Activated CD4-positive, alpha-beta T cell treated with anti-CD3 and anti-CD28 coated beads for 24 hours (primary cell): ENCODE measurements around the gene SLC5A6.

Experiments used
- DNase-seq, 2 donors: peaks; one replicate each; pipeline ENCODE4 v3.0.0-alpha.2; 2020; ENCODE audit warnings: low read depth in 2 of 2

SLC5A6 gene

DNA sequence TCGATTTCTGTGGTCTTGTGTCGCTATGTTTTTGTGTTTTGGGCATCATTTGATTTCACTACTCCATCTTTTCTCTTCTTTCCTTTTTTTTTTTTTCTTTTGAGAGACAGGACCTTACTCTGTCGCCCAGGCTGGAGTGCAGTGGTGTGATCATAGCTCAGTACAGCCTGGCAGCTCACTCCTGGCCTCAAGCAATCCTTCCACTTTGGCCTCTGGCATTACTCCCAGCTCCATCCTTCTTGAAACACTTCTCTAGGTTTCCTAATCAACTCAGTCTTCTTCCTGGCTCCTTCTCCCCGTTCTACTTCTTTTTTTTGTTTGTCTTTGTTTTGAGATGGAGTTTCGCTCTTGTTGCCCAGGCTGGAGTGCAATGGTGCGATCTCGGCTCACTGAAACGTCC is 36.7 kb downstream of the SLC5A6 start:
- DNase-seq = no peak

DNA sequence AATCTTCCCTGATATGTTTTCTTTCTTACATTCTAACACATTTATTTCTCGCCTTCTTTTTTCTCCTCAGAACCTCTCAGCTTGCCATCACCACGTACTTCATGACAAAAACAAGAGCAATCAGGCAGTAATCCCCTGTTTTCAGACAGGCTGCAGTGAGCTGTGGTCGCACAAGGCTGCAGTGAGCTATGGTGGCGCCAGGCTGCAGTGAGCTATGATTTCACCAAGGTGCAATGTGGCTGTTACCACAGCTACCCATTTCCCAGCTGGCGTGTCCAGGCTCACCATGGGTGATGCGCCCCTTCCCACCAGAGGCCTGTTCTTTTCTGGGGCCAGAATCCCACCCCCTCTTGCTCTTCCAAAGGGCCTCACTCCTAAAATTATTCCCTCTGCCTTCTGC is 37.4 kb downstream of the SLC5A6 start:
- DNase-seq = no peak

DNA sequence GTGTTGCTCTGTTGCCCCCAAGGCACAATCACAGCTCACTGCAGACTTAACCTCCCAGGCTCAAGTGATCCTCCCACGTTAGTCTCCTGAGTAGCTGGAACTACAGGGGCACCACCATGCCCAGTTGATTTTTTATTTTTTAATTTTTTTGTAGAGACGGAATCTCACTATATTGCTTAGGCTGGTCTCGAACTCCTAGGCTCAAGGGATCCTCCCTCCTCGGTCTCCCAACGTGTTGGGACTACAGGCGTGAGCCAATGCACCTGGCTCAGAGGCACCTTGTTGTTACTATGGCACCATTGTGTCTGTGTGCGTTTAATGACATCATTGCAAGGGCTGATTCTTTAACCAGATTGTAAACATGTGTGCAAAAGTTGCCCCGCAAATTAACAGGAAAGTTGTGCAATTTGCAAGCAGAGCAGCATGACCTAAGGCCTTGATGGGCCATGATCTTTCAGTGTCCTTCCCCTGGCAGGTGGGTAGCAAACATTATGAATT is 40.7 kb downstream of the SLC5A6 start:
- no peak for DNase-seq

- DNase-seq = no peak
Observed at GRCh38 chr2:27170581-27171337, 41.3 kb downstream of the SLC5A6 start.

DNA sequence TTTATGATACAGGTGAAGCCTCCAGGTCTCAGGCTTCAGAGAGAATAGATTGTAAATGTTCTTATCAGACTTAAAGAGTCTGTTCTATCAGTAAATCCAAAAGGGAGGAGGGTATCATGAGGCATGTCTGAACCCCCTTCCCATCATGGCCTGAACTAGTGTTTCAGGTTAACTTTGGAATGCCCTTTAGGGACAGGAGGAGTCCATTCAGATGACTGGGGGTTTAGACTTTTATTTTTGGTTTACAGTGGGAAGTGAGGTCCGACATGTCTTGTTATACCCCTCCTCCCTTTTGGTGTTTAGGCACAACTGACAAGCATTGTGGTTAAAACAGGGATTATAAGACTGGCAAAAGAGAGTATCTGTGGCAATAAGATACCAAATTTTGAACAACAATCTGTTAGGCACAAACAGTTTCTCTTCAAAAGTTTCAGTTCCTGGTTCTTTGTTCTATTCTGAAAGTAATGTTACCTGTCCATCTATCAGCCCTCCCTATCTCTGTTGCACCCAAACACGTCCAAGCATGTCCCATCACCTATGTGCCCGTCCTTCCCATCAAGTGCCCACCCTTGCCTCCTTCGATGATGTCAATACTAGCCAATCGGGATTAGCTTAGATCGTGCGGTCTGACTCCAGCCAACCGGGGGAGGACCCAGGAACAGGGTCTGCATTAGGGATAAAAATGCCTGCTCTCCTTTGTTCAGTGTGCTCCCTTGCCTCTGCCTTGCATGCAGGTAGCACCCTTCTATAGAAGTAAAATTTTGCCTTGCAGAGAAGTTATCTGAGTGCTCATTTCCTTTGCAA is 46.9 kb downstream of the SLC5A6 start:
- DNase-seq = no peak

DNA sequence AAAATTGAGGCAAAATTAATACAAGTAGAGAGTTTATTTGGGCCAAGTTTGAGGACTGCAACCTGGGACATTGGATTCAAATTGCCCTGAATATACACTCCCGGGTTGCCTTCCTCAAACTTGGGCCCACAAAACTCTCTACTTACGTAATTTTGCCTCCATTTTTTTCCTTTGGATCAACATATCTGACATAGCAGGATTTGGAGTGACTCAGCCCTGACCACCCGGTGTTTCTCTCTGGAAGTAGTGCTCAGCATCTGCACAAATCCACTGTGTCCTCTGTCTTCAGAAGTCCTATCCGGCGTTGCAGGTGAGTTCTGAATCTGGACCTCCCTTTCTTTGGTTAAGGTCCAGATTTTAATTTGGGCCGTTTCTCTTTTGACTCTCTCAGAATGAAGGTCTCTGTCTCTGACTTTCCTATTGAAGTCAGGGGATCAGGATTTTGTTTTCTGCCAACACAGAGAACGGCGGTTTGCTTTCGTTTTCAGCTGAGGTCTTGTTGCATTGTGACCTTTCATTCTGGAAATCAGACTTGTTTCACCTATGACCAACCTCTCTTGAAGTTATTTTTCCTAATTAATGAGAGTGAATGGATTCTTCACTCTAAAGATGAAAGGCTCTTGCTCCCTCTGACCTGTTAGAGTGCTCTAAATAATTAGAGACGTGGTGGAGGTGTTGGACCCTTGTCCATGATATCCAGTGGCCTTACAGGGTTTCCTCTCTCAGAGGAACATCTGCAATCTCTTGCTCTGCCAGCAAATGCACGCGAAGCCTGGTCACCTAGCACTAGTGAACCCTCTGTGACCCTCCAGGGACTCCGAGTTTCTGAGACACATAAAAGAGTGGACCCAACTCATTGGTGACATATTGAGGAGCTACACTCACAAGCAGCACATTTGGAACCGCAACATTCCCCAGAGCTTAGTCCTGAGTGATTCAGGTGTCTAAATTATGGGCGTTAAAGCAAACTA is 49.6 kb downstream of the SLC5A6 start:
- no peak for DNase-seq

GRCh38 chr2:27160191-27160590 is 51.9 kb downstream of the SLC5A6 start:
- DNase-seq = no peak

- DNase-seq = no peak
Observed at GRCh38 chr2:27159271-27159670, 52.8 kb downstream of the SLC5A6 start.

GRCh38 chr2:27158468-27158867 is 53.6 kb downstream of the SLC5A6 start:
- DNase-seq = no peak

DNA sequence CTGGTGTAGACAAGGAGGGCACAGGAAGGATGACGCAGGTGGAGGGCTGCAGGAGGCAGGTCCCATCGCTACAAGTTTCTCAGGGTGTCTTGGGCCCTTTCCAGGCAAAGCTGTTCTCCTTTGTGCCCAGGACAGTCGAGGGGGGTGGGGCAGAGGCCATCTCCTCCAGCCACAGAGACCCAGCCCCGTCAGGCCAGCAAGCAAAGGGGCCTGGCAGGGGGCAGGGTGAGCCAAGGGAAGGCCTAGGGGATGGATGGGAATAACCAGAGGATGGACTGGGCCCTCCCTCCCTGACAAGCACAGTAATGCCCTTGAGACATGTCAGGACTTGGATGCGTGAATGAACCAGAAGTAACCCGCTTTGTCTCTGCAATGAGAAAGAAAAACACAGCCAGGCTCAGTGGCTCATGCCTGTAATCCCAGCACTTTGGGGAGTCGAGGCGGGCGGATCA is 57.0 kb downstream of the SLC5A6 start:
- no peak for DNase-seq

DNA sequence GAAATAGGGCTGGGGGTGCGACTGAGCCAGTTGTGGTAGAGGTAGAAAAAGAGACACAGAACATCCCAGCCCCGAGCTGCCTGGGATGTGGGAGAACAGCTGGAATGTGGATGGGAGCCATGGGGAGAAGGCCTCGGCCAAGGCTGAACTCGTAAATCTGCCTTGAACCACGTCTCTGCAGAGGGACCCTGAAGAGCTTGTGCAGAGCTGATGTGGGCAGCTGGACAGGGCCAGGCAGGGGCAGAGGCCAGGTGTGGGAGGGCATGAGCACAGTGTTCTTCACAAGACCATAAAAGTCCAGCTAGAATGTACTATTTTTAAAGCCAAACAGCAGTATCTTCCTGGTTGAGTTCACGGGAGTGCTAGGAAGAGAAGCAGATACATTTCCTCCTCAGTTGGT is 57.6 kb downstream of the SLC5A6 start:
- DNase-seq = no peak

DNA sequence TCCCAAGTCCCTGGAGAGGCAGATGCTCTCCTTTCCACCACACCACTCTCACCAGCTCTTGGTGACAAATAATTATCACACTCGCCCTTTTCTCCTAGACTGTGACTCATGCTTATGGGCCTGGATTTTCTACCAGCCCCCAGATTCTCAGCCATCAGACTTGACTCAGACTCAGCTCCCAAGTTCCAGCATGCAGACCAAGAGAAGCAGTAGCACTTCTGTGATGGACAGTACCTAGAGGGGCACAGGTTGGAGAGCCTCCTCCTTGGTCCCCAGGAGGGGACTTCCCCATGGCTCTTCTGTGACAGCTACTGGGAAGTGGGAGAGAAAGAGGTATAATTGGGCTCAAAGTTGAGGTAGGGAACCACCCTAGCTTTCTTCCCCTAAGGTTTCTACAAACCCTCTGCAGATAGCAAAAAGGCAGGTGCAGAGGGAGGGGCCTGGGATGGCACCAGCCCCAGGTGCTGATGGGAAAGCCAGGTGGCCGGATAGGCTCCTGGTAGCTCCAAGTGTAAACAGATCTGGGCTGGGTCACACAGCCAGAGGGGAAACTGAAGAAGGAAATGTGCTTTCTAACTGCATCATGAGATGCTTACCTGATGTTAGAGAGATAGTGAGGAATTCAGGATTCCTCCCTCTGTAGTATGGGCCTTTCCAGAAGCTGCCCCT is 59.1 kb downstream of the SLC5A6 start:
- no peak for DNase-seq

GRCh38 chr2:27152102-27152795 is 59.8 kb downstream of the SLC5A6 start:
- DNase-seq = no peak

GRCh38 chr2:27150639-27151230 is 61.3 kb downstream of the SLC5A6 start:
- DNase-seq = no peak
